Type B pancreatic cell (in vitro differentiated cells): ENCODE data around the gene CEP85. TPM values are rescaled to one million over a fixed set of nuclear protein-coding genes. Genes with fewer than 3 reads are reported as not detected.

ENCODE experiments used
- DNase-seq: peaks from one replicate; pipeline ENCODE4 v3.0.0; 2021; ENCODE audit warnings: mixed read lengths; ENCODE audit not compliant: unreplicated experiment; ENCODE audit errors: extremely low spot score
- H3K27ac Mint-ChIP-seq: 2 replicates; pipeline ENCODE4 v1.8.0; 2021; ENCODE audit warnings: mild to moderate bottlenecking, mixed read lengths
- H3K27me3 Mint-ChIP-seq: 2 replicates; pipeline ENCODE4 v1.8.0; 2021; ENCODE audit warnings: mixed read lengths
- H3K36me3 Mint-ChIP-seq: 2 replicates; pipeline ENCODE4 v1.8.0; 2021; ENCODE audit warnings: mixed read lengths
- H3K4me1 Mint-ChIP-seq: one replicate; pipeline ENCODE4 v1.8.0; 2021; ENCODE audit warnings: mixed read lengths; ENCODE audit not compliant: unreplicated experiment
- H3K4me3 Mint-ChIP-seq: 2 replicates; pipeline ENCODE4 v1.8.0; 2021; ENCODE audit warnings: mild to moderate bottlenecking, mixed read lengths
- H3K9me3 Mint-ChIP-seq: 2 replicates; pipeline ENCODE4 v1.8.0; 2021; ENCODE audit warnings: mixed read lengths
- total RNA-seq: library from RNA; stranded (reverse); gene quantifications from 2 replicates; pipeline ENCODE4 v1.2.1, GENCODE V29; 2021; ENCODE audit warnings: low replicate concordance
- TF ChIP-seq, protein P1 (sequence below): fragments of 200-600 bp; sonication (generic); conservative IDR thresholded peaks from 2 replicates; pipeline ENCODE4 v1.5.0; 2021; ENCODE audit warnings: antibody characterized with exemption, mild to moderate bottlenecking

Gene CEP85
- total RNA-seq, 1 donor from 2014 or later: 26.8 TPM

DNA sequence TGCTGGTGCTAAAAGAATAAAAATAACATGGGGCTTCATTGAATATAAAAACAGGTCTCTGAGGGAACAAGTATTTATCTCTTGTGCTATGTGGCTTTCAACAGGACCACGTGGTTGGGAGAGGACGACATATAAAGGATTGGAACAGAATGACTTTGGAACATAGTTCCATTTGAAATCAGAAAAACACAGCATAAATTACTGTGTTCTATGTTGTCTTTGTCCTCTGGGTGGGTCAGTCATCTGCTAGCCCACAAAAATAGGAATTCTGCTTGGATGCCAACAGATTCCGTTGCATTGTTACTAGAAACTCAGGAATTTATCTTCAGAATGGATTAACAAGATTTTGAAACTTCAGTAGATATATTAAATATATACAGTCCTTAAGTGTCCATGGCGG, 5.9 kb downstream of the CEP85 start:
- Mint-ChIP-seq H3K36me3 (peaks cover 15% of the 10 kb centered on the region), H3K27me3 (no peaks in the 10 kb centered on the region), H3K4me1 (peaks cover 24% of the 10 kb centered on the region), H3K4me3 (no peak overlapping the region), H3K27ac (no peak overlapping the region), H3K9me3 (peaks cover 6% of the 10 kb centered on the region)
- TF ChIP-seq, protein P1, sequence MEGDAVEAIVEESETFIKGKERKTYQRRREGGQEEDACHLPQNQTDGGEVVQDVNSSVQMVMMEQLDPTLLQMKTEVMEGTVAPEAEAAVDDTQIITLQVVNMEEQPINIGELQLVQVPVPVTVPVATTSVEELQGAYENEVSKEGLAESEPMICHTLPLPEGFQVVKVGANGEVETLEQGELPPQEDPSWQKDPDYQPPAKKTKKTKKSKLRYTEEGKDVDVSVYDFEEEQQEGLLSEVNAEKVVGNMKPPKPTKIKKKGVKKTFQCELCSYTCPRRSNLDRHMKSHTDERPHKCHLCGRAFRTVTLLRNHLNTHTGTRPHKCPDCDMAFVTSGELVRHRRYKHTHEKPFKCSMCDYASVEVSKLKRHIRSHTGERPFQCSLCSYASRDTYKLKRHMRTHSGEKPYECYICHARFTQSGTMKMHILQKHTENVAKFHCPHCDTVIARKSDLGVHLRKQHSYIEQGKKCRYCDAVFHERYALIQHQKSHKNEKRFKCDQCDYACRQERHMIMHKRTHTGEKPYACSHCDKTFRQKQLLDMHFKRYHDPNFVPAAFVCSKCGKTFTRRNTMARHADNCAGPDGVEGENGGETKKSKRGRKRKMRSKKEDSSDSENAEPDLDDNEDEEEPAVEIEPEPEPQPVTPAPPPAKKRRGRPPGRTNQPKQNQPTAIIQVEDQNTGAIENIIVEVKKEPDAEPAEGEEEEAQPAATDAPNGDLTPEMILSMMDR: no peak
- DNase-seq: no peak

DNA sequence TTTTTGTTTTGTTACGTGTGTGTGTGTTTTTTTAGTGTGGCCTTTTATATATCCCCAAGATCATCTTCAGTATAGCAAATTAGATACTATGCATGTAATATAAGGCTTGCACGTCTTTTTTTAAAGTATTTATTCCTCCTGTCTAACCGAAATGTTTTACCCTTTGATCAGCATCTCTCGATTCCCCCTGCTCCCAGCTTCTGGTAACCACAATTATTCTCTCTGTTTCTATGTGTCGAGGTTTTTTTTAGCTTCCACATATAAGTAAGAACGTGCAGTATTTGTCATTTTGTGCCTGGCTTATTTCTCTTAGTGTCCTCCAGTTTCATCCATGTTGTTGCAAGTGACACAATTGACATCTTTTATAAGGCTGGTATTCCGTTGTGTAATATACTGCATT, 18.7 kb downstream of the CEP85 start:
- TF ChIP-seq, protein P1: no peak
- Mint-ChIP-seq H3K36me3 (peaks cover 26% of the 10 kb centered on the region), H3K4me1 (no peaks in the 10 kb centered on the region), H3K4me3 (no peak overlapping the region), H3K9me3 (no peaks in the 10 kb centered on the region), H3K27ac (no peak overlapping the region), H3K27me3 (no peaks in the 10 kb centered on the region)
- no peak for DNase-seq

DNA sequence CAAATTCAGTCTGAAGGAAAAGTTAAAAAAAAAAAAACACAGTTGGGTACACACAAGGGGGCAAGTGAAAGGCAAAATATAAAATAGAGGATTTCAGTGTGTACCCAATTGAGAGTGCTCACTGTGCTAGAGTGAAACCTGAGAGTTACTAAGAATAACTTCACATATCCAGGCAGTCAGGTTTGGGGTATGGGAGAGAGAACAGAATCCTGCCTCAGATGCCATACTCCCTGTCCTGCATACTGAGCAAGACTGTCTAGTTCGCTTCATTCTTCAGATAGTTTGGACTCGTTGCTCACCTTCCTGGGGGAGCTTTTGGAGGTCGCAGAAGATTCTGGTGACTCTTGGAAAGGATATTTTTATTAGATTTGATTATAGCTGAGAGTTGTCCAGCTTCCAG, 20.4 kb downstream of the CEP85 start:
- H3K36me3 Mint-ChIP-seq: peaks cover 23% of the 10 kb centered on the region
- H3K27ac Mint-ChIP-seq: no peak overlapping the region
- TF ChIP-seq, protein P1: no peak
- H3K9me3 Mint-ChIP-seq: no peaks in the 10 kb centered on the region
- H3K4me1 Mint-ChIP-seq: no peaks in the 10 kb centered on the region
- no peak for DNase-seq
- no peaks in the 10 kb centered on the region for H3K27me3 Mint-ChIP-seq
- no peak overlapping the region for H3K4me3 Mint-ChIP-seq

DNA sequence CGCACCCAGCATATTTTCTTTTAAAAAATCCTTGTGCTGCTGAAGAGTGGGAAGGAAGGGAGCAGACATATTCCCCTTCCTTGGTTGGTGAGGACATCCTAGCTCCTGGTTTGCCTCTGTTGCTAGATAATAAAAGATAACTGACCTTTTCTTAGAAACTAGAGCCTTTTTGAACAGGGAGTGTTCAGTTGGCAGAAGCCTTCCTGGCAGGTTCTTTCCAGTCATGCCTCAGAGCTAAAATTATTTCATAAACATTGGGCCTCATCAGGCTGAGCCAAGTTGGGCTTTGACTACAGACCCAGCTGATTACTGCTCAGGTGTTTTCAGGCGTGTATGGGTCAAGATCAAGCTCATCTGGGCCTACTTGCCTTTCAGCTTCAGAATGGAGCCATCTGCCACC, 23.2 kb downstream of the CEP85 start:
- TF ChIP-seq, protein P1: no peak
- Mint-ChIP-seq H3K4me3 (no peak overlapping the region), H3K27ac (no peak overlapping the region), H3K9me3 (no peaks in the 10 kb centered on the region), H3K27me3 (no peaks in the 10 kb centered on the region), H3K4me1 (no peaks in the 10 kb centered on the region), H3K36me3 (peaks cover 23% of the 10 kb centered on the region)
- DNase-seq: no peak

DNA sequence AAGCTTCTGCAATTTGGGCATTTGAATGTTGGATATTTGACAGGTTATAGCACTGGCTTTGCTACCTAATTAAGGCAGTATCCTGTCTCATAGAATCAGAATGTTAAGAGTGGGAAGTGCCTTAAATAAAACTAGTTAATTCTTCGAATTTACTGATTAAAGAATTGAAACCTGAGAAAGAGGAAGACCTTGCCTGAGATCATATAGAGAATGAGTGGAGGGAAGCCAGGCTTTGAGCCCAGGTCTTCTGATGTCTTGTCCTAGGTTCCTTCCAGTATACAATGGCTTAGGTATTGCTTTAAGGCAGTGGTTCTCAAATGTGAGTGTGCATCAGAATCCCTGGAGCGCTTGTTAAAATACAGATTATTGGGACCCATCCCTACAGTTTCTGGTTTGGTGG, 25.0 kb downstream of the CEP85 start:
- no peak overlapping the region for H3K27ac Mint-ChIP-seq
- TF ChIP-seq, protein P1: no peak

DNA sequence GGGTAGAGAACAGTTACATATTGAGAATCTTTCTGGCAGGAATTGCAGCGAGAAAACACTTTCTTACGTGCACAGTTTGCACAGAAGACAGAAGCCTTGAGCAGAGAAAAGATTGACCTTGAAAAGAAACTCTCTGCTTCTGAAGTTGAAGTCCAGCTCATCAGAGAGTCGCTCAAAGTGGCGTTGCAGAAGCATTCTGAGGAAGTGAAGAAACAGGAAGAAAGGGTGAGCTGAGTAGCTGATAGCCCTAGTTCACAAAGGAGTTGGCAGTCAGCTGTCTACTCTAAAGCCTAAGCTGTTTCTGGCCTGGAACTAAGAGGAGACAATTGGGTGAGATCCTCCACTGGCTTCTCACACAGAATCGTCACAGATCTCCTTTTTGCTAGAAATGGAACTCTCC, 25.6 kb downstream of the CEP85 start:
- no peak overlapping the region for H3K4me3 Mint-ChIP-seq
- TF ChIP-seq, protein P1: no peak
- H3K36me3 Mint-ChIP-seq: peaks cover 22% of the 10 kb centered on the region
- no peaks in the 10 kb centered on the region for H3K4me1 Mint-ChIP-seq
- H3K27ac Mint-ChIP-seq: no peak overlapping the region
- no peaks in the 10 kb centered on the region for H3K27me3 Mint-ChIP-seq
- H3K9me3 Mint-ChIP-seq: no peaks in the 10 kb centered on the region
- no peak for DNase-seq

More for the DNA sequence above, 25.0 kb downstream of the CEP85 start:
- Mint-ChIP-seq H3K27me3 (no peaks in the 10 kb centered on the region), H3K9me3 (no peaks in the 10 kb centered on the region), H3K4me1 (no peaks in the 10 kb centered on the region), H3K4me3 (no peak overlapping the region), H3K36me3 (peaks cover 25% of the 10 kb centered on the region)
- DNase-seq: no peak
